Natural killer cell treated with Interleukin-12 subunit alpha and Interleukin-12 subunit beta and Interleukin-15 and Interleukin-18, amount 100 ng/mL, for 72 hours (primary cell): ENCODE results near the gene PARD3. TPM values are rescaled to one million over a fixed set of nuclear protein-coding genes. Genes with fewer than 3 reads are reported as not detected.

Source experiments
- ATAC-seq, 2 donors: fragments of 150-1000 bp; cut with Tn5 transposase in 1 of 2; sonication (Bioruptor Pico), chemical (Tn5 transposase) in 1 of 2; 2 replicates each; pipeline ENCODE4 v1.10.0; 2021
- DNase-seq: peaks from one replicate; pipeline ENCODE4 v3.0.0; 2022; ENCODE audit warnings: low spot score
- H3K27ac Mint-ChIP-seq, 2 donors: 1 replicate in 1 of 2; 2 replicates in 1 of 2; pipeline ENCODE4 v1.8.0; 2022; ENCODE audit warnings: mixed read lengths in 2 of 2, mild to moderate bottlenecking in 1 of 2, moderate library complexity in 1 of 2
- H3K27me3 Mint-ChIP-seq, 2 donors: 1 replicate in 1 of 2; 2 replicates in 1 of 2; pipeline ENCODE4 v1.8.0; 2022; ENCODE audit warnings: mixed read lengths in 2 of 2
- H3K36me3 Mint-ChIP-seq: one replicate; pipeline ENCODE4 v1.8.0; 2022; ENCODE audit warnings: mixed read lengths
- H3K4me1 Mint-ChIP-seq, 2 donors: 1 replicate in 1 of 2; 2 replicates in 1 of 2; pipeline ENCODE4 v1.8.0; 2022; ENCODE audit warnings: low read depth in 2 of 2, mixed read lengths in 2 of 2, mild to moderate bottlenecking in 1 of 2
- H3K4me3 Mint-ChIP-seq: one replicate; pipeline ENCODE4 v1.8.0; 2022; ENCODE audit warnings: mixed read lengths
- H3K9me3 Mint-ChIP-seq: 2 replicates; pipeline ENCODE4 v1.8.0; 2022; ENCODE audit warnings: mixed read lengths
- total RNA-seq, 2 donors: library from RNA; stranded (reverse); gene quantifications; one replicate each; pipeline ENCODE4 v1.2.3, GENCODE V29; 2022

Gene PARD3
- total RNA-seq, 2 donors from 2014 or later = 0.56 TPM; not detected in 1

GRCh38 chr10:34155812-34156211 is 659.3 kb downstream of the PARD3 start:
- H3K36me3 Mint-ChIP-seq = no peaks in the 10 kb centered on the region
- ATAC-seq (no peak), DNase-seq (no peak)
- no peak overlapping the region for H3K4me3 Mint-ChIP-seq
- no peaks in the 10 kb centered on the region for H3K9me3 Mint-ChIP-seq
- H3K27me3 Mint-ChIP-seq = peaks cover 7 to 12% of the 10 kb centered on the region in 2 donors
- H3K27ac Mint-ChIP-seq = no peak overlapping the region
- no peaks in the 10 kb centered on the region for H3K4me1 Mint-ChIP-seq

GRCh38 chr10:34154383-34154900 is 660.7 kb downstream of the PARD3 start:
- Mint-ChIP-seq H3K4me1 (no peaks in the 10 kb centered on the region), H3K27me3 (peaks cover 7 to 16% of the 10 kb centered on the region in 2 donors), H3K4me3 (no peak overlapping the region), H3K9me3 (no peaks in the 10 kb centered on the region), H3K36me3 (no peaks in the 10 kb centered on the region), H3K27ac (no peak overlapping the region)
- ATAC-seq (no peak), DNase-seq (no peak)

- H3K27ac Mint-ChIP-seq = no peak overlapping the region
- H3K4me3 Mint-ChIP-seq = no peak overlapping the region
- DNase-seq (no peak), ATAC-seq (no peak)
- H3K27me3 Mint-ChIP-seq = peaks cover 7 to 16% of the 10 kb centered on the region in 2 donors
- no peaks in the 10 kb centered on the region for H3K9me3 Mint-ChIP-seq
- H3K36me3 Mint-ChIP-seq = no peaks in the 10 kb centered on the region
- no peaks in the 10 kb centered on the region for H3K4me1 Mint-ChIP-seq
These were observed 661.3 kb downstream of the PARD3 start for GRCh38 chr10:34153663-34154382.

- Mint-ChIP-seq H3K36me3 (no peaks in the 10 kb centered on the region), H3K27ac (no peak overlapping the region), H3K27me3 (peaks cover 7 to 12% of the 10 kb centered on the region in 2 donors), H3K4me3 (no peak overlapping the region), H3K9me3 (no peaks in the 10 kb centered on the region), H3K4me1 (no peaks in the 10 kb centered on the region)
- ATAC-seq (no peak), DNase-seq (no peak)
These were observed 662.7 kb downstream of the PARD3 start for GRCh38 chr10:34152434-34152833.

GRCh38 chr10:34151931-34152330 is 663.2 kb downstream of the PARD3 start:
- Mint-ChIP-seq H3K4me1 (no peaks in the 10 kb centered on the region), H3K4me3 (no peak overlapping the region), H3K9me3 (no peaks in the 10 kb centered on the region), H3K27ac (no peak overlapping the region), H3K36me3 (no peaks in the 10 kb centered on the region), H3K27me3 (peaks cover 7 to 10% of the 10 kb centered on the region in 2 donors)
- no peak for DNase-seq
- ATAC-seq = no peak

- Mint-ChIP-seq H3K9me3 (no peaks in the 10 kb centered on the region), H3K4me1 (no peaks in the 10 kb centered on the region), H3K4me3 (no peak overlapping the region), H3K36me3 (no peaks in the 10 kb centered on the region), H3K27ac (no peak overlapping the region), H3K27me3 (peaks cover 5 to 10% of the 10 kb centered on the region in 2 donors)
- DNase-seq = no peak
- no peak for ATAC-seq
These were observed 663.6 kb downstream of the PARD3 start for GRCh38 chr10:34151481-34151880.

- H3K4me3 Mint-ChIP-seq = no peak overlapping the region
- ATAC-seq (no peak), DNase-seq (no peak)
- H3K27me3 Mint-ChIP-seq = peaks cover 11 to 18% of the 10 kb centered on the region in 2 donors
- no peaks in the 10 kb centered on the region for H3K4me1 Mint-ChIP-seq
- H3K36me3 Mint-ChIP-seq = no peaks in the 10 kb centered on the region
- H3K27ac Mint-ChIP-seq = no peak overlapping the region
- H3K9me3 Mint-ChIP-seq = no peaks in the 10 kb centered on the region
These were observed 665.0 kb downstream of the PARD3 start for GRCh38 chr10:34150103-34150502.

GRCh38 chr10:34148305-34148657 is 666.8 kb downstream of the PARD3 start:
- Mint-ChIP-seq H3K27me3 (peaks cover 9 to 20% of the 10 kb centered on the region in 2 donors), H3K27ac (no peak overlapping the region), H3K4me1 (no peaks in the 10 kb centered on the region), H3K36me3 (no peaks in the 10 kb centered on the region), H3K4me3 (no peak overlapping the region), H3K9me3 (no peaks in the 10 kb centered on the region)
- DNase-seq = no peak
- ATAC-seq = no peak

- H3K4me3 Mint-ChIP-seq = no peak overlapping the region
- no peaks in the 10 kb centered on the region for H3K4me1 Mint-ChIP-seq
- H3K27ac Mint-ChIP-seq = no peak overlapping the region
- ATAC-seq = no peak
- DNase-seq = no peak
- peaks cover 9 to 21% of the 10 kb centered on the region in 2 donors for H3K27me3 Mint-ChIP-seq
- no peaks in the 10 kb centered on the region for H3K9me3 Mint-ChIP-seq
- H3K36me3 Mint-ChIP-seq = no peaks in the 10 kb centered on the region
These were observed 667.3 kb downstream of the PARD3 start for GRCh38 chr10:34147641-34148304.

- no peaks in the 10 kb centered on the region for H3K9me3 Mint-ChIP-seq
- no peaks in the 10 kb centered on the region for H3K36me3 Mint-ChIP-seq
- no peak for DNase-seq
- H3K4me3 Mint-ChIP-seq = no peak overlapping the region
- H3K27ac Mint-ChIP-seq = no peak overlapping the region
- H3K4me1 Mint-ChIP-seq = no peaks in the 10 kb centered on the region
- ATAC-seq = no peak
- H3K27me3 Mint-ChIP-seq = peaks cover 15 to 27% of the 10 kb centered on the region in 2 donors
These were observed 669.4 kb downstream of the PARD3 start for GRCh38 chr10:34145715-34146114.

GRCh38 chr10:34143466-34143865 is 671.6 kb downstream of the PARD3 start:
- no peak for ATAC-seq
- Mint-ChIP-seq H3K27me3 (peaks cover 14 to 24% of the 10 kb centered on the region in 2 donors), H3K27ac (no peak overlapping the region), H3K4me3 (no peak overlapping the region), H3K9me3 (no peaks in the 10 kb centered on the region), H3K4me1 (no peaks in the 10 kb centered on the region), H3K36me3 (no peaks in the 10 kb centered on the region)
- no peak for DNase-seq

GRCh38 chr10:34141032-34141680 is 673.9 kb downstream of the PARD3 start:
- no peak overlapping the region for H3K4me3 Mint-ChIP-seq
- ATAC-seq = no peak
- H3K4me1 Mint-ChIP-seq = no peaks in the 10 kb centered on the region

GRCh38 chr10:34139559-34139958 is 675.5 kb downstream of the PARD3 start:
- no peak overlapping the region for H3K4me3 Mint-ChIP-seq
- ATAC-seq = no peak
- H3K4me1 Mint-ChIP-seq = no peaks in the 10 kb centered on the region
- H3K27me3 Mint-ChIP-seq = peaks cover 8 to 21% of the 10 kb centered on the region in 2 donors
- no peaks in the 10 kb centered on the region for H3K9me3 Mint-ChIP-seq
- DNase-seq = no peak
- H3K27ac Mint-ChIP-seq = no peak overlapping the region
- H3K36me3 Mint-ChIP-seq = no peaks in the 10 kb centered on the region

More at GRCh38 chr10:34141032-34141680, 673.9 kb downstream of the PARD3 start:
- Mint-ChIP-seq H3K27me3 (peaks cover 14 to 32% of the 10 kb centered on the region in 2 donors), H3K9me3 (no peaks in the 10 kb centered on the region), H3K27ac (no peak overlapping the region), H3K36me3 (no peaks in the 10 kb centered on the region)
- no peak for DNase-seq

GRCh38 chr10:34137955-34138354 is 677.1 kb downstream of the PARD3 start:
- ATAC-seq = no peak
- Mint-ChIP-seq H3K27ac (no peak overlapping the region), H3K4me1 (no peaks in the 10 kb centered on the region), H3K27me3 (peaks cover 8 to 21% of the 10 kb centered on the region in 2 donors), H3K4me3 (no peak overlapping the region), H3K9me3 (no peaks in the 10 kb centered on the region), H3K36me3 (no peaks in the 10 kb centered on the region)
- no peak for DNase-seq
